ENCODE data around the gene TMOD1. TPM values are rescaled to one million over a fixed set of nuclear protein-coding genes. Genes with fewer than 3 reads are reported as not detected.
A peak's percentile ranks its signal among the peaks of the same experiment; 100 is the strongest.
"Not testable (repeated sequence)": the region's sequence is repeated elsewhere in the genome, so short reads cannot be mapped to it uniquely, and the experiment has no call there.

Gene TMOD1
- polyA plus RNA-seq (2011; rRNA removed) (0.10 and 0.19 TPM in 2 replicates), polyA minus RNA-seq (2011; rRNA and poly(A)+ RNA removed) (0.22 and 0.41 TPM in 2 replicates)

GRCh38 chr9:97501177-97501971 is at the start of gene TMOD1:
TSS of gene TMOD1 (plus strand) at chr9:97501666. CDS start at chr9:97524189, 22,523 bp downstream.
- H3K27me3 ChIP-seq (ENCODE audit: control insufficient read depth, insufficient read depth, low read length), result peaks cover 52% of the 10 kb centered on the region
- no peak within 1 kb of the TSS for H3K27ac ChIP-seq (ENCODE audit: low read depth, low read length)
- H3K4me3 ChIP-seq (ENCODE audit: low read depth, low read length), result peak within 1 kb of the TSS; percentile 50
- H3K9me3 ChIP-seq (ENCODE audit: control insufficient read depth, insufficient read depth, low read length), result no peaks in the 10 kb centered on the region; the same call in 1 of the 2 replicates
- TF ChIP-seq CTCF (IDR thresholded peaks at IDR 0.05; ENCODE audit: low read depth, low read length), result no peak
- ChIA-PET POLR2A (interaction anchor here (0.6 kb wide), 1 partner anchor 10 kb away, joined by 5 read pairs; no protein-coding TSS in a partner anchor), CTCF (interaction anchor here (0.6 to 2.3 kb wide), 10 partner anchors 20 to 644 kb away, joined by 3 to 25 read pairs (median 5); no protein-coding TSS in a partner anchor)
- no peak for DNase-seq (ENCODE audit: low read depth, low spot score)

- POLR2A ChIA-PET; H3K27ac ChIP-seq (ENCODE audit: low read depth, low read length); CTCF ChIA-PET; H3K27me3 ChIP-seq (ENCODE audit: control insufficient read depth, insufficient read depth, low read length); DNase-seq (ENCODE audit: low read depth, low spot score); H3K9me3 ChIP-seq (ENCODE audit: control insufficient read depth, insufficient read depth, low read length); H3K4me3 ChIP-seq (ENCODE audit: low read depth, low read length): not testable (repeated sequence)
Measured at GRCh38 chr9:97453573-97453972, 47.9 kb upstream of the TMOD1 start.

GRCh38 chr9:97456841-97457240 is 44.6 kb upstream of the TMOD1 start:
- POLR2A ChIA-PET; H3K27ac ChIP-seq (ENCODE audit: low read depth, low read length); H3K9me3 ChIP-seq (ENCODE audit: control insufficient read depth, insufficient read depth, low read length); H3K4me3 ChIP-seq (ENCODE audit: low read depth, low read length); DNase-seq (ENCODE audit: low read depth, low spot score); H3K27me3 ChIP-seq (ENCODE audit: control insufficient read depth, insufficient read depth, low read length): not testable (repeated sequence)
- CTCF ChIA-PET, result interaction anchor here (1.3 kb wide), 1 partner anchor 142 kb away, joined by 4 read pairs; no protein-coding TSS in a partner anchor

GRCh38 chr9:97459326-97459725 is 42.1 kb upstream of the TMOD1 start:
- Histone ChIP-seq H3K4me3 (ENCODE audit: low read depth, low read length) (no peak overlapping the region), H3K27ac (ENCODE audit: low read depth, low read length) (no peak overlapping the region), H3K9me3 (ENCODE audit: control insufficient read depth, insufficient read depth, low read length) (no peaks in the 10 kb centered on the region), H3K27me3 (ENCODE audit: control insufficient read depth, insufficient read depth, low read length) (no peaks in the 10 kb centered on the region)
- no peak for DNase-seq (ENCODE audit: low read depth, low spot score)
- CTCF ChIA-PET, result interaction anchor here (1.0 to 1.9 kb wide), 5 partner anchors 9 to 157 kb away, joined by 4 to 24 read pairs (median 4); partner anchors contain the start of gene TDRD7
- no peak for TF ChIP-seq CTCF (IDR thresholded peaks at IDR 0.05; ENCODE audit: low read depth, low read length)
- POLR2A ChIA-PET, result no interaction called here

- Histone ChIP-seq H3K27me3 (ENCODE audit: control insufficient read depth, insufficient read depth, low read length) (no peaks in the 10 kb centered on the region), H3K4me3 (ENCODE audit: low read depth, low read length) (no peak overlapping the region), H3K9me3 (ENCODE audit: control insufficient read depth, insufficient read depth, low read length) (no peaks in the 10 kb centered on the region), H3K27ac (ENCODE audit: low read depth, low read length) (no peak overlapping the region)
- POLR2A ChIA-PET, result no interaction called here
- CTCF ChIA-PET, result interaction anchor here (1.6 to 15.9 kb wide), 3 partner anchors 51 to 152 kb away, joined by 3 to 704 read pairs (median 13); no protein-coding TSS in a partner anchor
- DNase-seq (ENCODE audit: low read depth, low spot score), result no peak
- TF ChIP-seq CTCF (IDR thresholded peaks at IDR 0.05; ENCODE audit: low read depth, low read length), result no peak
Measured at GRCh38 chr9:97462159-97462558, 39.3 kb upstream of the TMOD1 start.

- ChIA-PET CTCF (interaction anchor here (0.7 to 15.9 kb wide), 6 partner anchors 11 to 153 kb away, joined by 4 to 704 read pairs (median 4); partner anchors contain the start of gene TDRD7), POLR2A (no interaction called here)
- Histone ChIP-seq H3K27ac (ENCODE audit: low read depth, low read length) (no peak overlapping the region), H3K27me3 (ENCODE audit: control insufficient read depth, insufficient read depth, low read length) (no peaks in the 10 kb centered on the region), H3K4me3 (ENCODE audit: low read depth, low read length) (no peak overlapping the region), H3K9me3 (ENCODE audit: control insufficient read depth, insufficient read depth, low read length) (no peaks in the 10 kb centered on the region)
- no peak for TF ChIP-seq CTCF (IDR thresholded peaks at IDR 0.05; ENCODE audit: low read depth, low read length)
- no peak for DNase-seq (ENCODE audit: low read depth, low spot score)
Measured at GRCh38 chr9:97462914-97463313, 38.6 kb upstream of the TMOD1 start.
